Epithelial cell of proximal tubule (primary cell): Measurements from ENCODE around the gene CLNS1A. TPM values are rescaled to one million over a fixed set of nuclear protein-coding genes. Genes with fewer than 3 reads are reported as not detected.
"Not testable (repeated sequence)": the region's sequence is repeated elsewhere in the genome, so short reads cannot be mapped to it uniquely, and the experiment has no call there.

Experiments used
- DNase-seq: peaks from one replicate; pipeline ENCODE4 v3.0.0-alpha.2; 2011; ENCODE audit warnings: low read depth
- H3K4me3 ChIP-seq: 2 replicates; pipeline ENCODE4 v1.5.1; 2011; ENCODE audit warnings: low read depth, mild to moderate bottlenecking, low read length
- CTCF ChIP-seq: conservative IDR thresholded peaks from 2 replicates; pipeline ENCODE4 v1.5.1; 2012; ENCODE audit warnings: low read depth, mild to moderate bottlenecking, low read length
- total RNA-seq: library from RNA; depleted of rRNA; stranded (reverse); fragments of >200 nt; gene quantifications from 2 replicates; pipeline ENCODE4 v1.2.3, GENCODE V29; 2015

Gene CLNS1A
- total RNA-seq, 1 donor from 2014 or later, result 112 TPM

- H3K4me3 ChIP-seq, result no peak overlapping the region
- DNase-seq, result no peak
- no peak for TF ChIP-seq CTCF
These were observed 12.5 kb upstream of the CLNS1A start for GRCh38 chr11:77650123-77650522.

- no peak for DNase-seq
- no peak overlapping the region for H3K4me3 ChIP-seq
- no peak for TF ChIP-seq CTCF
These were observed 10.2 kb upstream of the CLNS1A start for GRCh38 chr11:77647654-77648305.

DNA sequence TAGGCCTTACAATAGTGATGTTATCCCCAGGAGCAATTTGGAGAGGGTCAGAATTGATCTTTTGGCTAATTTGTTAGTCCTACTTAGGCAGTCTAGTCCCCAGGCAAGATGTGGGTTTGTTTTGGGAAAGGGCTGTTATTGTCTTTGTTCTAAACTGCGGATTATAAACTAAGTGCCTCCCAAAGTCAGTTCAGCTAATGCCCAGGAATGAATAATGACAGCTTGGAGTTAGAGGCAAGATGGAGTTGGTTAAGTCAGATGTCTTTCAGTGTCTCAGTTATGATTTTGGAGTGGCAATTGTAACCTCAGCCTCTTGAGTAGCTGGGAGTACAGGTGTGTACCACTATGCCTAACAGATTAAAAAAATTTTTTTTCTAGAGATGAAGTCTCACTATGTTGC, 7.3 kb upstream of the CLNS1A start:
- no peak for TF ChIP-seq CTCF
- no peak for DNase-seq

DNA sequence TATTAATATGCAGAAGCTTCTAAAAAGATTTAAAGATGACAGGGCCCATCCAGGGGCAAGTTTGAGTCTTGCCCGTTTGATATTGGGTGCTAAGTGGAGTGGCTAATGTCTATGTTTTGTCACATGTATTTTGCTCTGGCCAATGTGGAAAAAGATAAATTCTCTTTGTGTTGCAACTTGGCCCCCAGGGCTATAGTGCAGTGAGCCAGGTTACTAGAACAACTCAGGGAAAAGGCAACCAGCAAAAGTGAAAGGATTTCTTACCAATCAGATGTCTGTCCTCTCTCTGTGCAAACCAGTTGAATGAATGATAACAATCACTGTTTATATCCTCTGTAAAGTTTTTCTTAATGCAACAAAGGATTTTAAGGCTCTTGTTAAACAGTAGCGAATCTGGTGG, 4.6 kb upstream of the CLNS1A start:
- no peak for TF ChIP-seq CTCF
- no peak for DNase-seq
- no peak overlapping the region for H3K4me3 ChIP-seq

More for the DNA sequence above, 7.3 kb upstream of the CLNS1A start:
- no peak overlapping the region for H3K4me3 ChIP-seq

GRCh38 chr11:77636731-77637344, 756 bp downstream of the CLNS1A start:
- TF ChIP-seq CTCF, result no peak
- H3K4me3 ChIP-seq, result peak overlapping the region; percentile 97
- DNase-seq, result no peak

DNA sequence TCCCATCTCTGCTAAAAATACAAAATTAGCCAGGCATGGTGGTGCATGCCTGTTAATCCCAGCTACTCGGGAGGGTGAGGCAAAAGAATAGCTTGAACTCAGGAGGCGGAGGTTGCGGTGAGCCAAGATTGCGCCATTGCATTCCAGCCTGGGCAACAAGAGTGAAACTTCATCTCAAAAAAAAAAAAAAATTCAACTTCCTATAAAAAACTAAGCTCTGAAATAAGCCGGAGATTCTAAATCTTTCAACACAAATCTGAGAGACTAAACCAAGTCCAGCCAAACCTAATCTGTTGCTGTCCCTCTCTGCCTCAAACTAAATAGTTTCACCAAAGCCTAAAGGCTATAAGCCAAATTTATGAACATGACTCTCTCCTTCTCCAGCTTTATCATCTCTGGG, 3.7 kb downstream of the CLNS1A start:
- not testable (repeated sequence) for H3K4me3 ChIP-seq, DNase-seq

GRCh38 chr11:77630157-77630710, 7.4 kb downstream of the CLNS1A start:
- TF ChIP-seq CTCF, result no peak
- no peak overlapping the region for H3K4me3 ChIP-seq
- DNase-seq, result no peak
